CD4-positive, alpha-beta memory T cell (primary cell): ENCODE results near the gene KRTAP20-4. TPM values are rescaled to one million over a fixed set of nuclear protein-coding genes. Genes with fewer than 3 reads are reported as not detected.

Source experiments
- CTCF ChIA-PET: fragments of 350-600 bp; sonication (Branson Sonifier 250); formaldehyde crosslinking; loops from one replicate; lab custom pipeline; 2021; ENCODE audit warnings: inconsistent platforms; ENCODE audit not compliant: partially characterized antibody; lab: Charles Lee
- POLR2A ChIA-PET: fragments of 350-600 bp; sonication (Branson Sonifier 250); formaldehyde crosslinking; loops from one replicate; lab custom pipeline; 2021; ENCODE audit not compliant: partially characterized antibody; lab: Charles Lee
- DNase-seq, 5 donors: peaks; one replicate each; pipeline versions ENCODE4 v3.0.0 to v3.0.0-alpha.2; 2020 to 2022; ENCODE audit warnings: mixed read lengths in 1 of 5
- H3K27ac ChIP-seq: one replicate; pipeline ENCODE4 v1.7.0; 2013; ENCODE audit warnings: low read depth, low read length
- H3K27me3 ChIP-seq: 2 replicates; pipeline ENCODE4 v1.7.0; 2013; ENCODE audit warnings: mild to moderate bottlenecking, low read length, moderate library complexity; ENCODE audit not compliant: insufficient read depth
- H3K36me3 ChIP-seq: 2 replicates; pipeline ENCODE4 v1.7.0; 2013; ENCODE audit warnings: mild to moderate bottlenecking, low read length, moderate library complexity; ENCODE audit not compliant: insufficient read depth
- H3K4me1 ChIP-seq: 2 replicates; pipeline ENCODE4 v1.7.0; 2013; ENCODE audit warnings: mild to moderate bottlenecking, low read length, moderate library complexity; ENCODE audit not compliant: insufficient read depth
- H3K4me3 ChIP-seq, 2 donors: one replicate each; pipeline ENCODE4 v1.7.0; 2013; ENCODE audit warnings: low read length in 2 of 2, mild to moderate bottlenecking in 1 of 2
- H3K9me3 ChIP-seq, 2 donors: one replicate each; pipeline ENCODE4 v1.7.0; 2013; ENCODE audit warnings: low read length in 2 of 2, control low read depth in 1 of 2; ENCODE audit not compliant: control insufficient read depth in 1 of 2
- H3K27ac Mint-ChIP-seq, 7 donors: one replicate each; pipeline ENCODE4 v1.8.0; 2020 to 2021; ENCODE audit warnings: mixed read lengths in 7 of 7, mild to moderate bottlenecking in 6 of 7, inconsistent platforms in 3 of 7, moderate library complexity in 3 of 7
- H3K27me3 Mint-ChIP-seq, 2 donors: one replicate each; pipeline ENCODE4 v1.8.0; 2020 to 2021; ENCODE audit warnings: mixed read lengths in 2 of 2
- H3K36me3 Mint-ChIP-seq, 2 donors: one replicate each; pipeline ENCODE4 v1.8.0; 2020 to 2021; ENCODE audit warnings: mixed read lengths in 2 of 2, inconsistent platforms in 1 of 2, mild to moderate bottlenecking in 1 of 2
- H3K4me1 Mint-ChIP-seq, 4 donors: one replicate each; pipeline ENCODE4 v1.8.0; 2020 to 2021; ENCODE audit warnings: mixed read lengths in 4 of 4, mild to moderate bottlenecking in 1 of 4
- H3K4me3 Mint-ChIP-seq, 8 donors: one replicate each; pipeline ENCODE4 v1.8.0; 2020 to 2021; ENCODE audit warnings: mixed read lengths in 8 of 8, mild to moderate bottlenecking in 7 of 8, moderate library complexity in 6 of 8, inconsistent platforms in 3 of 8
- H3K9me3 Mint-ChIP-seq, 8 donors: one replicate each; pipeline ENCODE4 v1.8.0; 2020 to 2021; ENCODE audit warnings: mixed read lengths in 8 of 8, mild to moderate bottlenecking in 5 of 8, inconsistent platforms in 3 of 8, moderate library complexity in 1 of 8
- intact Hi-C: fragments of 100-400 bp; cut with micrococcal nuclease; formaldehyde crosslinking; loops from one replicate; pipeline ENCODE4 v1.15.1; 2023
- polyA plus RNA-seq, 2 donors: library from polyadenylated mRNA; unstranded; fragments of 300-500 nt; fragmentation: Illumina TruSeq; gene quantifications; one replicate each; pipeline ENCODE4 v1.2.3, GENCODE V29; 2021
- total RNA-seq, 2 experiments: library from RNA; stranded (reverse); gene quantifications; one replicate each; pipeline ENCODE4 v1.2.3, GENCODE V29; 2021

Gene KRTAP20-4
- total and polyA plus RNA-seq, 4 experiments from 2014 or later = not detected

GRCh38 chr21:30646904-30647414 is 26.5 kb downstream of the KRTAP20-4 start:
- Mint-ChIP-seq H3K27ac (no peak overlapping the region), H3K4me1 (no peaks in the 10 kb centered on the region), H3K9me3 (peaks cover 0 to 5% (median 3%) of the 10 kb centered on the region in 8 donors), H3K27me3 (peaks cover 0 to 3% of the 10 kb centered on the region in 2 donors), H3K36me3 (no peaks in the 10 kb centered on the region), H3K4me3 (no peak overlapping the region)
- no peaks in the 10 kb centered on the region for H3K27me3 ChIP-seq
- no peak overlapping the region for H3K27ac ChIP-seq
- no peak overlapping the region for H3K4me3 ChIP-seq
- ChIA-PET POLR2A (no interaction called here), CTCF (no interaction called here)
- H3K9me3 ChIP-seq = no peaks in the 10 kb centered on the region
- intact Hi-C loops = no loop called here
- no peak for DNase-seq
- no peaks in the 10 kb centered on the region for H3K4me1 ChIP-seq
- H3K36me3 ChIP-seq = no peaks in the 10 kb centered on the region

- DNase-seq = no peak
- no peaks in the 10 kb centered on the region for H3K36me3 ChIP-seq
- no peak overlapping the region for H3K4me3 Mint-ChIP-seq
- H3K4me3 ChIP-seq = no peak overlapping the region
- no peaks in the 10 kb centered on the region for H3K9me3 ChIP-seq
- intact Hi-C loops = no loop called here
- no peaks in the 10 kb centered on the region for H3K27me3 ChIP-seq
- no peak overlapping the region for H3K27ac Mint-ChIP-seq
- no peak overlapping the region for H3K27ac ChIP-seq
- H3K4me1 Mint-ChIP-seq = no peaks in the 10 kb centered on the region
- H3K9me3 Mint-ChIP-seq = peaks cover 0 to 3% (median 0%) of the 10 kb centered on the region in 8 donors
- CTCF ChIA-PET = no interaction called here
- no peaks in the 10 kb centered on the region for H3K36me3 Mint-ChIP-seq
- POLR2A ChIA-PET = no interaction called here
- no peaks in the 10 kb centered on the region for H3K4me1 ChIP-seq
- peaks cover 0 to 4% of the 10 kb centered on the region in 2 donors for H3K27me3 Mint-ChIP-seq
These were observed 32.5 kb downstream of the KRTAP20-4 start for GRCh38 chr21:30652891-30653290.

- no peaks in the 10 kb centered on the region for H3K36me3 Mint-ChIP-seq
- H3K9me3 Mint-ChIP-seq = peaks cover 0 to 6% (median under 1%) of the 10 kb centered on the region in 8 donors
- no peaks in the 10 kb centered on the region for H3K4me1 Mint-ChIP-seq
- no peak overlapping the region for H3K27ac ChIP-seq
- peaks cover 0 to 3% of the 10 kb centered on the region in 2 donors for H3K27me3 Mint-ChIP-seq
- no peaks in the 10 kb centered on the region for H3K27me3 ChIP-seq
- no peak for DNase-seq
- H3K9me3 ChIP-seq = no peaks in the 10 kb centered on the region
- intact Hi-C loops = no loop called here
- no peak overlapping the region for H3K27ac Mint-ChIP-seq
- H3K4me3 Mint-ChIP-seq = no peak overlapping the region
- ChIA-PET POLR2A (no interaction called here), CTCF (no interaction called here)
- H3K4me1 ChIP-seq = no peaks in the 10 kb centered on the region
- no peak overlapping the region for H3K4me3 ChIP-seq
- H3K36me3 ChIP-seq = no peaks in the 10 kb centered on the region
These were observed 48.3 kb downstream of the KRTAP20-4 start for GRCh38 chr21:30668776-30669175.

Other genes with a start within 250 kb of the KRTAP20-4 start
- not detected for gene KRTAP13-2, start 248.4 kb upstream of the KRTAP20-4 start, total RNA-seq
- gene KRTAP13-2, start 248.4 kb upstream of the KRTAP20-4 start, polyA plus RNA-seq = not detected
- gene KRTAP13-1, start 224.6 kb upstream of the KRTAP20-4 start, total RNA-seq = not detected
- gene KRTAP13-1, start 224.6 kb upstream of the KRTAP20-4 start, polyA plus RNA-seq = not detected
- not detected for gene KRTAP13-3, start 194.7 kb upstream of the KRTAP20-4 start, total RNA-seq
- gene KRTAP13-3, start 194.7 kb upstream of the KRTAP20-4 start, polyA plus RNA-seq = not detected
- not detected for gene KRTAP13-4, start 190.4 kb upstream of the KRTAP20-4 start, total RNA-seq
- gene KRTAP13-4, start 190.4 kb upstream of the KRTAP20-4 start, polyA plus RNA-seq = not detected
- gene KRTAP15-1, start 180.4 kb upstream of the KRTAP20-4 start, total RNA-seq = not detected
- gene KRTAP15-1, start 180.4 kb upstream of the KRTAP20-4 start, polyA plus RNA-seq = not detected
- gene KRTAP19-1, start 140.3 kb upstream of the KRTAP20-4 start, total RNA-seq = not detected
- gene KRTAP19-1, start 140.3 kb upstream of the KRTAP20-4 start, polyA plus RNA-seq = not detected
- not detected for gene KRTAP19-2, start 133.2 kb upstream of the KRTAP20-4 start, total RNA-seq
- gene KRTAP19-2, start 133.2 kb upstream of the KRTAP20-4 start, polyA plus RNA-seq = not detected
- gene KRTAP19-3, start 128.6 kb upstream of the KRTAP20-4 start, total RNA-seq = not detected
- gene KRTAP19-3, start 128.6 kb upstream of the KRTAP20-4 start, polyA plus RNA-seq = not detected
- gene KRTAP19-4, start 123.5 kb upstream of the KRTAP20-4 start, total RNA-seq = not detected
- gene KRTAP19-4, start 123.5 kb upstream of the KRTAP20-4 start, polyA plus RNA-seq = not detected
- not detected for gene KRTAP19-5, start 118.5 kb upstream of the KRTAP20-4 start, total RNA-seq
- gene KRTAP19-5, start 118.5 kb upstream of the KRTAP20-4 start, polyA plus RNA-seq = not detected
- not detected for gene KRTAP19-6, start 78.8 kb upstream of the KRTAP20-4 start, total RNA-seq
- gene KRTAP19-6, start 78.8 kb upstream of the KRTAP20-4 start, polyA plus RNA-seq = not detected
- not detected for gene KRTAP19-7, start 59.3 kb upstream of the KRTAP20-4 start, total RNA-seq
- not detected for gene KRTAP19-7, start 59.3 kb upstream of the KRTAP20-4 start, polyA plus RNA-seq
- not detected for gene KRTAP22-2, start 30.2 kb upstream of the KRTAP20-4 start, total RNA-seq
- not detected for gene KRTAP22-2, start 30.2 kb upstream of the KRTAP20-4 start, polyA plus RNA-seq
- not detected for gene KRTAP6-3, start 28.2 kb upstream of the KRTAP20-4 start, total RNA-seq
- gene KRTAP6-3, start 28.2 kb upstream of the KRTAP20-4 start, polyA plus RNA-seq = not detected
- gene KRTAP6-2, start 21.7 kb upstream of the KRTAP20-4 start, total RNA-seq = not detected
- not detected for gene KRTAP6-2, start 21.7 kb upstream of the KRTAP20-4 start, polyA plus RNA-seq
- not detected for gene KRTAP22-1, start 19.5 kb upstream of the KRTAP20-4 start, total RNA-seq
- gene KRTAP22-1, start 19.5 kb upstream of the KRTAP20-4 start, polyA plus RNA-seq = not detected
- gene KRTAP6-1, start 6.7 kb upstream of the KRTAP20-4 start, total RNA-seq = not detected
- not detected for gene KRTAP6-1, start 6.7 kb upstream of the KRTAP20-4 start, polyA plus RNA-seq
- gene KRTAP20-1, start 4.2 kb upstream of the KRTAP20-4 start, total RNA-seq = not detected
- not detected for gene KRTAP20-1, start 4.2 kb upstream of the KRTAP20-4 start, polyA plus RNA-seq
- not detected for gene KRTAP20-2, start 14.6 kb downstream of the KRTAP20-4 start, total RNA-seq
- not detected for gene KRTAP20-2, start 14.6 kb downstream of the KRTAP20-4 start, polyA plus RNA-seq
- gene KRTAP20-3, start 22.2 kb downstream of the KRTAP20-4 start, total RNA-seq = not detected
- gene KRTAP20-3, start 22.2 kb downstream of the KRTAP20-4 start, polyA plus RNA-seq = not detected
- gene KRTAP21-3, start 98.2 kb downstream of the KRTAP20-4 start, total RNA-seq = not detected
- not detected for gene KRTAP21-3, start 98.2 kb downstream of the KRTAP20-4 start, polyA plus RNA-seq
- gene KRTAP21-2, start 126.6 kb downstream of the KRTAP20-4 start, total RNA-seq = not detected
- not detected for gene KRTAP21-2, start 126.6 kb downstream of the KRTAP20-4 start, polyA plus RNA-seq
- not detected for gene KRTAP21-1, start 134.8 kb downstream of the KRTAP20-4 start, total RNA-seq
- gene KRTAP21-1, start 134.8 kb downstream of the KRTAP20-4 start, polyA plus RNA-seq = not detected
- not detected for gene KRTAP8-1, start 192.6 kb downstream of the KRTAP20-4 start, total RNA-seq
- not detected for gene KRTAP8-1, start 192.6 kb downstream of the KRTAP20-4 start, polyA plus RNA-seq
- not detected for gene KRTAP7-1, start 209.1 kb downstream of the KRTAP20-4 start, total RNA-seq
- gene KRTAP7-1, start 209.1 kb downstream of the KRTAP20-4 start, polyA plus RNA-seq = not detected